Naive B cell (primary cell): ENCODE data around the gene UBXN11. TPM values are rescaled to one million over a fixed set of nuclear protein-coding genes. Genes with fewer than 3 reads are reported as not detected.

ENCODE experiments used
- ATAC-seq, 2 donors: fragments of 150-1000 bp; cut with Tn5 transposase; 2 replicates each; pipeline ENCODE4 v1.10.0; 2021; ENCODE audit warnings: low read depth in 2 of 2, mild to moderate bottlenecking in 2 of 2, moderate library complexity in 2 of 2
- DNase-seq: peaks from one replicate; pipeline ENCODE4 v3.0.0; 2022
- H3K27ac Mint-ChIP-seq, 6 donors: one replicate each; pipeline ENCODE4 v1.8.0; 2020 to 2022; ENCODE audit warnings: mild to moderate bottlenecking in 6 of 6, mixed read lengths in 6 of 6, moderate library complexity in 5 of 6, inconsistent platforms in 2 of 6
- H3K27me3 Mint-ChIP-seq, 3 donors: one replicate each; pipeline ENCODE4 v1.8.0; 2021 to 2022; ENCODE audit warnings: mixed read lengths in 3 of 3, mild to moderate bottlenecking in 1 of 3
- H3K36me3 Mint-ChIP-seq, 2 donors: one replicate each; pipeline ENCODE4 v1.8.0; 2020 to 2022; ENCODE audit warnings: mixed read lengths in 2 of 2, inconsistent platforms in 1 of 2, mild to moderate bottlenecking in 1 of 2
- H3K4me1 Mint-ChIP-seq, 3 donors: one replicate each; pipeline ENCODE4 v1.8.0; 2020 to 2022; ENCODE audit warnings: mixed read lengths in 3 of 3, inconsistent platforms in 1 of 3, mild to moderate bottlenecking in 1 of 3, moderate library complexity in 1 of 3
- H3K4me3 Mint-ChIP-seq, 8 donors: one replicate each; pipeline ENCODE4 v1.8.0; 2020 to 2022; ENCODE audit warnings: mild to moderate bottlenecking in 8 of 8, mixed read lengths in 8 of 8, moderate library complexity in 8 of 8, inconsistent platforms in 2 of 8
- H3K9me3 Mint-ChIP-seq, 7 donors: one replicate each; pipeline ENCODE4 v1.8.0; 2020 to 2022; ENCODE audit warnings: mixed read lengths in 7 of 7, mild to moderate bottlenecking in 5 of 7, inconsistent platforms in 2 of 7, moderate library complexity in 1 of 7
- polyA plus RNA-seq, 6 donors: library from polyadenylated mRNA; unstranded; fragments of 300-500 nt; fragmentation: Illumina TruSeq; gene quantifications; one replicate each; pipeline ENCODE4 v1.2.3, GENCODE V29; 2021; ENCODE audit warnings: low read depth in 6 of 6

UBXN11 gene
- polyA plus RNA-seq, 6 donors from 2014 or later = 4.3 to 15.7 (median 6.9) TPM

DNA sequence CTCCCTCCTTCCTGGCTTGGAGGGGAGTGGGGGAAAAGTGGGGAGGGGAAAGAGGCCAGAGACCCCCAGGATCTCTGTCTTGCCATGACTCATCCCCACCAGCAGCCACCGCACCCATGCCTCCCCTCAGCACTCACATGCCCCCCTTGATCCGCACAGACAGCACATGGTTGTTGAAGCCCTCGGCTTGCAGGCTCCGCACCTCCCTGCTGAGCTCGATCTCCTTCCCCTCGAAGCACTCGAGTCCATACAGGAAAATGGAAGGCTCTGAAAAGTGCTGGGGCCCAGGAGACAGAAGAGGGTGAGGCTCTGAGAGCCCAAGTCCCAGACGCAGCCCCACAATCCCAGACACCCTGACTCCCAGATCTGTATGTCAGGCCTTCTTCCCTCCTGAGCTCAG is 22.2 kb upstream of the UBXN11 start:
- no peaks in the 10 kb centered on the region for H3K9me3 Mint-ChIP-seq
- peaks cover 5 to 10% (median 7%) of the 10 kb centered on the region in 3 donors for H3K4me1 Mint-ChIP-seq
- H3K4me3 Mint-ChIP-seq = no peak overlapping the region
- ATAC-seq (no peak), DNase-seq (no peak)
- H3K27me3 Mint-ChIP-seq = no peaks in the 10 kb centered on the region
- no peak overlapping the region for H3K27ac Mint-ChIP-seq
- H3K36me3 Mint-ChIP-seq = no peaks in the 10 kb centered on the region

DNA sequence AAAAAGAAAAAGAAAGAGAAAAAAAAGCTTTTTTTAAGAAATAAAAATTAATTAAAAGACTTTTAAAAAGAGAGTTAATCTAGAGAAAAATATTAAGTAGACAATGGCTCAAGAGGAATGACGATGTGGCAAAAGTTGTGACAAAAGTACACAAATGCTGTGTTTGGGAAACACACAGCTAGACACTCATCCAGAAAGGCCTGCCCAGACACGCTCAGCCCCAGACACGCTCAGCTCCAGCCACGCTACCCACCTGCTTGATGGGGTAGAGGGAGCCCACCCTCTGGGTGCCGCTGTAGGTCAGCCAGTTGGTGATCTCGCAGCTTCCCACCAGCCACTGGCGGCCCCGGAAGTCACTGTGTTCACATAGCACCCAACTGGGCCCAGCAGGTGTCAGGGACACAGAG is 21.5 kb upstream of the UBXN11 start:
- no peak overlapping the region for H3K4me3 Mint-ChIP-seq
- H3K27me3 Mint-ChIP-seq = no peaks in the 10 kb centered on the region
- peaks cover 11 to 17% (median 12%) of the 10 kb centered on the region in 3 donors for H3K4me1 Mint-ChIP-seq
- H3K36me3 Mint-ChIP-seq = peaks cover 2 to 5% of the 10 kb centered on the region in 2 donors
- no peak overlapping the region for H3K27ac Mint-ChIP-seq
- H3K9me3 Mint-ChIP-seq = no peaks in the 10 kb centered on the region
- ATAC-seq (no peak), DNase-seq (no peak)

DNA sequence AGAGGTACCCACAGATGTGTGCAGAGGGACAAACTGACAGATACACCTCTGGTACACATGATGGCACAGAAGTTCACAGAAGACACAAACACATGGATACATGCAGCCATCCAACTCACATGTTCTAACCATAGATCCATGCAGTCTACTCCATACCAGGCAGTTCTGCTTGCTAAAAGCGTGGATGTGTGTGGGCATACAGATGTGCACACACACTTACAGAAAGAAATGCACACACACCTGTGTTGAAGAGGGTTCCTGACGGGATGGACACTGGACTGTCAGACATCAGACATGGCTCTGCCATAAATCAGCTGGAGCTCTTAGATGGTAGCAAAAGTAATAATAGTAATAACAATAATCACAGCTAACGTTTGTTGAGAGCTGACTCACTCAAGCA is 18.1 kb upstream of the UBXN11 start:
- peak overlapping the region in 1 of 8 donors; percentile 9 for H3K4me3 Mint-ChIP-seq
- DNase-seq (no peak), ATAC-seq (no peak)
- no peaks in the 10 kb centered on the region for H3K27me3 Mint-ChIP-seq
- H3K27ac Mint-ChIP-seq = peak overlapping the region in 4 of 6 donors; percentile 1 to 86 (median 29)
- H3K4me1 Mint-ChIP-seq = peaks cover 35 to 46% (median 42%) of the 10 kb centered on the region in 3 donors
- peaks cover 14 to 22% of the 10 kb centered on the region in 2 donors for H3K36me3 Mint-ChIP-seq
- no peaks in the 10 kb centered on the region for H3K9me3 Mint-ChIP-seq

DNA sequence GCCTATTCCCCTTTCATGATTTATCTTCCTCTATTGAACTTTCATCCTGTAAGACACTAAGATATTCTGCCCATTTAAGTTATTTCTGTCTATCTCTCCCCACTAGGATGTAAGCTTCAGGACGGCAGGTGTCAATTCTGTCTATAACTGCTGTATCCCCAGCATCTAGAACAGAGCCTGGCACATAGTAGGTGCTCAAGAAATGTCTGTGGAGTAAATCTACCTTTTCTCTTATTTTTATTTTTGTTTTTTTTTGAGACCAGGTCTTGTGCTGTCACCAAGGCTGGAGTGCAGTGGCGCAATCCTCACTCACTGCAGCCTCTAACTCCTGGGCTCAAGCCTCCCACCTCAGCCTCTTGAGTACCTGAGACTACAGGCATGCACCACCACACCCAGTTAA is 16.9 kb upstream of the UBXN11 start:
- DNase-seq (no peak), ATAC-seq (no peak)
- no peaks in the 10 kb centered on the region for H3K27me3 Mint-ChIP-seq
- H3K36me3 Mint-ChIP-seq = peaks cover 14 to 29% of the 10 kb centered on the region in 2 donors
- peak overlapping the region in 3 of 6 donors; percentile 36 to 89 (median 84) for H3K27ac Mint-ChIP-seq
- H3K4me3 Mint-ChIP-seq = peak overlapping the region in 2 of 8 donors; percentile 28 to 70
- H3K4me1 Mint-ChIP-seq = peaks cover 35 to 47% (median 46%) of the 10 kb centered on the region in 3 donors
- no peaks in the 10 kb centered on the region for H3K9me3 Mint-ChIP-seq

DNA sequence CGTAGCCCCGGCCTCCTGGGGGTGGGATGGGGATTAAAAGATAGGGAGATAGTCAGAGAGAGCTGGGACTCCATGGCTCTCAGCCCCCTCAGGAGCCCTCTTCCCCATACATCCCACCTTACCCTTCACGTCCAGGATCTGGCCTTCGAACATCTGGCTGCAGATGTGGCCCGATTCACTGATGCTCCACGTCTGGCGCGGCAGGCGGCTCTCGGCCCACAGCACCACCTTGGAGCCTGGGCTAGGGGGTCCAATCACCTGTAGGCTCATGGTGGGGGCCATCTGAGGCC is 15.6 kb upstream of the UBXN11 start:
- Mint-ChIP-seq H3K4me3 (peak overlapping the region in 5 of 8 donors; percentile 12 to 99 (median 70)), H3K9me3 (no peaks in the 10 kb centered on the region), H3K27ac (peak overlapping the region in 3 of 6 donors; percentile 27 to 97 (median 94)), H3K27me3 (no peaks in the 10 kb centered on the region), H3K4me1 (peaks cover 48 to 56% (median 53%) of the 10 kb centered on the region in 3 donors), H3K36me3 (peaks cover 21 to 41% of the 10 kb centered on the region in 2 donors)
- ATAC-seq (no peak), DNase-seq (no peak)

DNA sequence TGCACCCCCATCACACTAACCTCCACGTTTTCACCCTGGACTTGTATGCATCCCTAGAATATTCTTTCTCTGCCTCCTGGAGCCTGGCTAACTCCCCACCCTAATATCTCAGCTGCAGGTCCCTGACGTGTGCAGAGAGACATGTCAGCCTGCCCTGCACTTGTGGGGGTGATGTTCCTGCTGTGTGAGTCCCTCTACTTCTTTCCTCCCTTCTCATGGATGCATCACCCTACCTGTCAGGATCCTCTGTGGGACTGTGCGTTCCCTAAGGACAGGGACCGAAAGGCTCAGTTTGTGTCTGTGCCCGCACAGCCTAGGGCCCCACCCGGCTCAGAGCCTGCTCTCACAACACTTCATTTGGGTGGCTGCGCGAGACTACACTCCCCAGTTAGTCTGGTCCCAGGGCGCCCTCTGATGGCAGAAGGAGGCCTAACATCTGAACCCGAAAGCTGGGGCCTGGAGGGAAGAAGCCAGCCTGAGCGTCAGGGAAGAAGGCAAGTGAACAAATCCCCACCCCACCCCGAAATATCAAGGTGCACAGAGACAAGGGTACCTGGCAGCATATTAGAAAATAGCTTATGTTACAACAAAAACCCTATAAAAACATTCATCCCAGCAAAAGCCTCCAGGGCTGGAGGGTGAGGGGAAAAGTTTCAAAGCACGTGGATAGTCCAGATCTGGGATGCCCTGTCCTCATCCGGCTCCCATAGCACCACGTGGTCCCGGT is 15.0 kb upstream of the UBXN11 start:
- H3K27ac Mint-ChIP-seq = peak overlapping the region; percentile 85 to 97 (median 94)
- peak; percentile 88 for DNase-seq
- H3K4me1 Mint-ChIP-seq = peaks cover 52 to 62% (median 58%) of the 10 kb centered on the region in 3 donors
- ATAC-seq = peak; percentile 78 to 79
- H3K4me3 Mint-ChIP-seq = peak overlapping the region; percentile 93 to 99 (median 99)
- no peaks in the 10 kb centered on the region for H3K9me3 Mint-ChIP-seq
- peaks cover 21 to 41% of the 10 kb centered on the region in 2 donors for H3K36me3 Mint-ChIP-seq
- no peaks in the 10 kb centered on the region for H3K27me3 Mint-ChIP-seq

DNA sequence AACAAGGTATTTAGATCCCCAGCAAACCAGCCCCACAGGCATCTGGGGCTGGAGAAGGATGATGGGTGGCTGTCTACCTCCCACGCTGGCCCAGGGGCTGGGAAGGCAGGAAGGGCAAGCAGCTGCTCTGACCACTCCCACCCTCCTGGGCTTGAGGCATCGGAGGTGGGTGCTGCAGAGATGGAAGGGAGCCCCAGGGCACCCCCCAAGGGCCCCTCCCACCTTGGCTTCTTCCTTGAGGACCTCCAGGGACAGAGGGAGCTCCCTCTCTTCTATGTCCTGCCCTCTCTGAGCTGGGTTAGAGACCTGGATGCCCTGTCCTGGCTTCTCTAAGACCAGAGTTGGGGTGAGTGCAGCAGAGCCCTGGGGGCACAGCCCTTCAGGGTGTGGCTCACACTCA is 14.5 kb upstream of the UBXN11 start:
- Mint-ChIP-seq H3K27ac (peak overlapping the region in 5 of 6 donors; percentile 94 to 97 (median 95)), H3K9me3 (no peaks in the 10 kb centered on the region), H3K4me3 (peak overlapping the region; percentile 93 to 99 (median 99)), H3K27me3 (no peaks in the 10 kb centered on the region), H3K36me3 (peaks cover 21 to 41% of the 10 kb centered on the region in 2 donors), H3K4me1 (peaks cover 57 to 67% (median 64%) of the 10 kb centered on the region in 3 donors)
- DNase-seq (no peak), ATAC-seq (peak; percentile 9 to 12)

DNA sequence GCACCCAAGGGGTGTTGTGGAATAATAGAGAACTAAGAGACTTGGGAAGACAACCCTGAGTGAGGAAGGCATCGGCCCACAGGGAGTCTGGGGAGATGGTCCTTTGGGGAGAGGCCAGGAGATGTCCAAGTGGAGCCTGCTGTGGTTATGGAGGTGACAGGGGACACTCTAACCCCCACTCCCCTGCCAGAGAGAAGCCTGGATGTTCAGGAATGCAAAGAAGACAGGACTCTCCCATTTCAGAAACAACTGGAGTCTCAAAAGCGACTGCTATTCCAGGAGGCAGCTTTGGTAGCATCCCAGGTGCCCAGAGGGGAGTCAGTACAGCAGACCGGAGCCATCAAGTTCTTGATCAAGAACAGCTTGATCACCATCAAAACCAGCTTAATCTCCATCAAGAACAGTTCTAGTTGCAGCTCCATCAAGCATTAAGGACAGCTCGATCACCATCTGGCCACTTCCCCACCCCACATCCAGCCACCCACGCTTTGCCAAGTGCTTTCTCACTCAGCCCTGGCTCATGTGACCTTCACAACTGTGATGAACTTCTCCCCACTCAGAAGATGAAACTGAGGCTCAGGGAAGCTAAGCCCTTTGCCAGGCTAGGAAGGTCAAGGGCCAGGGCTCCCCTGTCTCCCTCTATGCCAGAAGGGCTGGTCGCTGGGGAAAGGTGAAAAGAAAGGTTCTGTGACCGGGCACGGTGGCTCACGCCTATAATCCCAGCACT is 12.1 kb upstream of the UBXN11 start:
- Mint-ChIP-seq H3K4me1 (peaks cover 70 to 86% (median 77%) of the 10 kb centered on the region in 3 donors), H3K9me3 (peaks cover 0 to 2% (median 0%) of the 10 kb centered on the region in 7 donors), H3K4me3 (peak overlapping the region; percentile 93 to 99 (median 99)), H3K36me3 (peaks cover 21 to 42% of the 10 kb centered on the region in 2 donors), H3K27ac (peak overlapping the region; percentile 87 to 98 (median 96)), H3K27me3 (no peaks in the 10 kb centered on the region)
- no peak for ATAC-seq
- DNase-seq = peak; percentile 43

DNA sequence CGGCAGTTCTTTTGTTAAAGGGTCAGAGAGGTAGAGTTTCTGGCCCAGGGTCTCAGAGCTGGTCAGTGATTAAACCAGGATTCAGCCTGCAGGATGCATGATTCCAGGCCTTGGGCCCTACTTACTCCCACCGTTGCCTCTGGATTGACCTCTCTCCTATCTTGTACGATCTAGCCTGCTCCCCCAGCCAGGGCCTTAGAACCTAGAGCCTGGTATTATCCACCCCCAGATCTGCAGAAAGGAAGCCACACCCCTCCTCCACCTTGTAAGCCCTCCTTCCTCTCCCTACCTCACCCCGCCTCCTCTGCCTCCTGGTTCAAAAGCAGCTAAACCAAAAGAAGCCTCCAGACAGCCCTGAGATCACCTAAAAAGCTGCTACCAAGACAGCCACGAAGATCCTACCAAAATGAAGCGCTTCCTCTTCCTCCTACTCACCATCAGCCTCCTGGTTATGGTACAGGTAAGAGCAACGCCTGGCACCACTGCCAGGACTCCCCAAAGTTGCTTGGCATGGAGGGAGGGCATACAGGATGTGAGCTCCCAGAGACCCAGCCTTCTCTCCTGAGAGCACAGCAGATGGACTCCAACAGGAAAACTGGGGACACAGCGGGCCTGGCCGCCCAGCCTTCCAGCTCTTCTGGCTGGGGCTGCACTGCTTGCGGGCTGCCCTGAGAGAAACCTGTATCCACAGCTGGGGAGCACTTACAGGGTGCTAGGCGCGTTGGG is 11.3 kb upstream of the UBXN11 start, which contains the start of gene CD52:
TSS of gene CD52 (plus strand) at position 347 of the 726 bp plus-strand sequence. CDS start at position 407, 60 bp downstream.
- Mint-ChIP-seq H3K4me3 (peak within 1 kb of the TSS; percentile 93 to 99 (median 99)), H3K4me1 (peaks cover 71 to 86% (median 76%) of the 10 kb centered on the region in 3 donors), H3K27ac (peak within 1 kb of the TSS; percentile 87 to 98 (median 96)), H3K9me3 (peaks cover 0 to 5% (median 0%) of the 10 kb centered on the region in 7 donors), H3K27me3 (no peaks in the 10 kb centered on the region), H3K36me3 (peaks cover 17 to 43% of the 10 kb centered on the region in 2 donors)
- DNase-seq (peak; percentile 70), ATAC-seq (peak; percentile 42 to 63)

DNA sequence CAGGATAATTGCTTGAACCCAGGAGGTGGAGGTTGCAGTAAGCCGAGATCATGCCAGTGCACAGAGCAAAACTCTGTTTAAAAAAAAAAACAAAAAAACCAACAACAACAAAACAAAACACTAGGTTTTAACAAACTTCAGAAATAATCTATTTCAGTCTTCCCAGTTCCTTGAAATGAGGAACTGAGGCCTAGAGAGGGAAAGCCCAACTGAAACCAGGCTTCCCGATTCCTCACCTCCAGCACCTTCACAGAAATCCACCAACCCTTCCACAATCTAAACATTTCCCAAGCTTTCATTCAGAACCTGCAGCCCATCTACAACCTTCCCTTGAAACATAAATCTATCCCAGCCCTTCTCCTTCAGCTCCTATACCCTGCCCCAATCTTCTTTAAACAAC is 10.7 kb upstream of the UBXN11 start:
- no peak for ATAC-seq
- peak overlapping the region; percentile 93 to 99 (median 99) for H3K4me3 Mint-ChIP-seq

DNA sequence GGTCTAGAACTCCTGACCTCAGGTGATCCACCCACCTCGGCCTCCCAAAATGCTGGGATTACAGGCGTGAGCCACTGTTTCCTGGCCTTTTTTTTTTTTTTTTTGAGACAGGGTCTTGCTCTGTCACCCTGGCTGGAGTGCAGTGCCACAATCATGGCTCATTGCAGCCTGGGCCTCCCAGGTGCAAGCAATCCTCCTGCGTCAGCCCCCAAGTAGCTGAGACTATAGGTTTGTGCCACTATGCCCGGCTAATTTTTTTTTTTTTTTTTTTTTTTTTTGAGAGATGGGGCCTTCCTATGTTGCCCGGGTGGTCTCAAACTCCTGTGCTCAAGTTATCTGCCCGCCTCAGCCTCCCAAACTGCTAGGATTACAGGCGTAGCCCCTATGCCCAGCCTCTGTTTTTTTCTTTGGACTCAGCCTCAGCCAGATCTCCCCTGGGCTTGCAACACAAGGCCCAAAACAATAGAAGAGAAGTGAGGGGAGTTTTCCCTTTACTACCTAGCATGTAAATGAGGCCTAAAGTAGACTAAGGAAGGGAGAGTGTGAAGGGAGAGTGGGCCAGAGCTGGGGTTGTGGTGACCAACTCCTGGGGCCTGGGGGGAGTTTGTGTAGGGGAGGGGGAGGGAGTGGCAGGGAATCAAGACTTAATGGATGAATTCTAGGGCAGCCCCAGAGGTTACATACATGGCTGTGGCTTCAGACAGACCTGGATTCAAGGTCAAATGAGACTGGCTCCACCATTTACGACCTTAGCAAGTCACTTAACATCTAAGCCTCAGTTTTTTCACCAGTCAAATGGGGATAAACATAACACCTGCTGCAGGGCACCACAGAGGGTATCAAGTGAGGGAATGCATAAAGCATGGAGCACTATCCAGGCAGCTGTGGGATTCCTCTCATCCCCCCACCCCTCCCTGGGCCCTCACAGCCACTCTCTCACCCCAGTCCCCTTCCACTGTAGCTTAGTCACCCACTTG is 9.7 kb upstream of the UBXN11 start:
- Mint-ChIP-seq H3K27ac (peak overlapping the region; percentile 81 to 97 (median 94)), H3K9me3 (peaks cover 0 to 5% (median 0%) of the 10 kb centered on the region in 7 donors), H3K27me3 (no peaks in the 10 kb centered on the region), H3K4me1 (peaks cover 67 to 78% (median 69%) of the 10 kb centered on the region in 3 donors), H3K4me3 (peak overlapping the region; percentile 93 to 99 (median 99)), H3K36me3 (peaks cover 10 to 37% of the 10 kb centered on the region in 2 donors)
- ATAC-seq (peak; percentile 18 to 37), DNase-seq (no peak)

More for the DNA sequence above, 10.7 kb upstream of the UBXN11 start:
- DNase-seq = no peak
- Mint-ChIP-seq H3K27ac (peak overlapping the region; percentile 75 to 98 (median 96)), H3K36me3 (peaks cover 15 to 43% of the 10 kb centered on the region in 2 donors), H3K4me1 (peaks cover 67 to 82% (median 71%) of the 10 kb centered on the region in 3 donors), H3K9me3 (peaks cover 0 to 5% (median 0%) of the 10 kb centered on the region in 7 donors), H3K27me3 (no peaks in the 10 kb centered on the region)

DNA sequence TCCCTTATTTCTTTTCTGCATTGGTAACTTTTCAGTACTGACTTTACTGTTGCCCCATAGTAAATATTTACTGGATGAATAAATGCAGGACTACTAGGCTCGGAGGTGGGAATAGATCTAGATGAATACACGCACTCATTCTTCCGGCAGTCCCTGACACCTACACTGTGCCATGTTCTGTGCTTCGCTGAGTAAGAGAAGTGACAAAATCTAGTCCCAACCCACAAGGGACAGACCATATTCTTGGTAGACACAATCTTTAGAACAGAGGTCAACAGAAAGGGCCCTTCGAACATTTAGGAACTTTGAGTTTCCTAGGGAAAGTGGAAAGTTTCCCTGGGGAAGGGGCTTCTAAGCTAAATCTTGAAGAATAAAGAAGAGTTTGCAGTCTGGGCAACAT is 8.1 kb upstream of the UBXN11 start:
- Mint-ChIP-seq H3K36me3 (peaks cover 7 to 26% of the 10 kb centered on the region in 2 donors), H3K4me1 (peaks cover 56 to 65% (median 57%) of the 10 kb centered on the region in 3 donors), H3K27ac (peak overlapping the region; percentile 93 to 97 (median 95)), H3K4me3 (peak overlapping the region; percentile 87 to 99 (median 97)), H3K27me3 (no peaks in the 10 kb centered on the region), H3K9me3 (peaks cover 0 to 5% (median 0%) of the 10 kb centered on the region in 7 donors)
- DNase-seq (no peak), ATAC-seq (no peak)
